ENCODE results near the gene RPRD1B. TPM values are rescaled to one million over a fixed set of nuclear protein-coding genes. Genes with fewer than 3 reads are reported as not detected.
A peak's percentile ranks its signal among the peaks of the same experiment; 100 is the strongest.

The RPRD1B gene
- total and polyA plus RNA-seq, 2 experiments from 2014 or later: 7.3 to 24.3 TPM

- Mint-ChIP-seq H3K36me3 (ENCODE audit: low read depth) (no peaks in the 10 kb centered on the region), H3K4me1 (peaks cover 5% of the 10 kb centered on the region; the same call in 1 of the 3 replicates), H3K27me3 (ENCODE audit: insufficient read depth, low read depth, poor library complexity) (peaks cover 5% of the 10 kb centered on the region), H3K27ac (no peak overlapping the region), H3K4me3 (no peak overlapping the region), H3K9me3 (no peaks in the 10 kb centered on the region)
- H3K4me2 ChIP-seq: no peak overlapping the region
- no peaks in the 10 kb centered on the region for H4K20me1 ChIP-seq (replicated peaks; ENCODE audit: insufficient read depth)
- TF ChIP-seq EZH2phosphoT487 (IDR thresholded peaks at IDR 0.05; ENCODE audit: unreplicated experiment) (no peak), CTCF (conservative IDR thresholded peaks at IDR 0.05; ENCODE audit: low read depth in 2 of 2) (no peak), ETS1 (IDR thresholded peaks at IDR 0.05) (no peak), CREB1 (CRISPR knock-in tag; IDR thresholded peaks at IDR 0.05; ENCODE audit: low read depth) (no peak), REST (IDR thresholded peaks at IDR 0.05; ENCODE audit: unreplicated experiment) (no peak), ZNF114 (CRISPR knock-in tag; IDR thresholded peaks at IDR 0.05) (no peak), JUNB (IDR thresholded peaks at IDR 0.05; ENCODE audit: unreplicated experiment) (no peak), ZNF462 (CRISPR knock-in tag; IDR thresholded peaks at IDR 0.05) (no peak), POLR2AphosphoS5 (IDR thresholded peaks at IDR 0.05; ENCODE audit: low read depth) (no peak), STAT1 (IDR thresholded peaks at IDR 0.05; ENCODE audit: unreplicated experiment) (no peak), EZH2 (IDR thresholded peaks at IDR 0.05; ENCODE audit: low read depth, unreplicated experiment) (no peak), NANOG (IDR thresholded peaks at IDR 0.05; ENCODE audit: borderline replicate concordance) (no peak), ZNF331 (CRISPR knock-in tag; IDR thresholded peaks at IDR 0.05; ENCODE audit: low read depth) (no peak)
- H3K27ac ChIP-seq (ENCODE audit: low read depth): no peak overlapping the region
- H3K4me3 ChIP-seq: no peak overlapping the region
- no peaks in the 10 kb centered on the region for H3K36me3 ChIP-seq (ENCODE audit: insufficient read depth)
- ATAC-seq (no peak), DNase-seq (ENCODE audit: low spot score) (no peak)
- no peaks in the 10 kb centered on the region for H3K79me2 ChIP-seq (replicated peaks; ENCODE audit: insufficient read depth)
- no peaks in the 10 kb centered on the region for H3F3A ChIP-seq (replicated peaks; ENCODE audit: low read depth)
- H3K4me1 ChIP-seq (ENCODE audit: insufficient read depth): no peaks in the 10 kb centered on the region
- H3K9me2 ChIP-seq (ENCODE audit: insufficient read depth): no peaks in the 10 kb centered on the region
- no peaks in the 10 kb centered on the region for H3K27me3 ChIP-seq (ENCODE audit: insufficient read depth)
- H2AFZ ChIP-seq: peak overlapping the region; percentile 21; the same call in 1 of the 2 replicates
Observed at GRCh38 chr20:38112930-38113294, 79.4 kb downstream of the RPRD1B start.
